OCI-LY1 (cell line): ENCODE results near the gene MRPL40.

ENCODE experiments used
- EZH2 ChIP-seq: fragments of 200-600 bp; sonication (generic), shearing (Covaris generic); IDR thresholded peaks from 2 replicates; pipeline ENCODE4 v1.8.0; 2017; ENCODE audit warnings: borderline replicate concordance, mixed run types, mild to moderate bottlenecking, antibody characterized with exemption, low read length, moderate library complexity, mixed read lengths
- TF ChIP-seq, protein P1 (sequence below): fragments of 200-600 bp; sonication (generic), shearing (Covaris generic); IDR thresholded peaks from 2 replicates; pipeline ENCODE4 v1.5.1; 2017; ENCODE audit warnings: mild to moderate bottlenecking, antibody characterized with exemption, low read length, moderate library complexity, mixed read lengths

DNA sequence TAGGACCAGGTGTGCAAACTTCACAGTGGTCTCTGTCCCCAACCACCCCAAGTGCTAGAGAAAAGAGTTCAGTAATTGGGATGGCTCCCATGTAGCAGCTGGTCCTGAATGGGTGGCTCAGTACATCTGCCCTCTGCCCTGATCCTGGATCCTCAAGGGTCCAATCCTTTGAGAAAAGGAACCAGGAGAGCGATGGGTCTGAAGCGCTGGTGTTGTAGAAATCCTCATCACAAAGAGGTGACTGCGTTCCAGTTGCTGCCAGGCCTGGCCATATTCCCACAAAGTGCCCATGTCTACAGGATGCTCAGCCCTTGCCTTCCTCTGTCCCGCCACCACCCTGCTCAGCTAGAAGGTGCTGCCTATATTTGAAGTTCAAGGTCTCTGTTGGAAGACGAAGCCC, 21.4 kb downstream of the MRPL40 start:
- TF ChIP-seq, protein P1, sequence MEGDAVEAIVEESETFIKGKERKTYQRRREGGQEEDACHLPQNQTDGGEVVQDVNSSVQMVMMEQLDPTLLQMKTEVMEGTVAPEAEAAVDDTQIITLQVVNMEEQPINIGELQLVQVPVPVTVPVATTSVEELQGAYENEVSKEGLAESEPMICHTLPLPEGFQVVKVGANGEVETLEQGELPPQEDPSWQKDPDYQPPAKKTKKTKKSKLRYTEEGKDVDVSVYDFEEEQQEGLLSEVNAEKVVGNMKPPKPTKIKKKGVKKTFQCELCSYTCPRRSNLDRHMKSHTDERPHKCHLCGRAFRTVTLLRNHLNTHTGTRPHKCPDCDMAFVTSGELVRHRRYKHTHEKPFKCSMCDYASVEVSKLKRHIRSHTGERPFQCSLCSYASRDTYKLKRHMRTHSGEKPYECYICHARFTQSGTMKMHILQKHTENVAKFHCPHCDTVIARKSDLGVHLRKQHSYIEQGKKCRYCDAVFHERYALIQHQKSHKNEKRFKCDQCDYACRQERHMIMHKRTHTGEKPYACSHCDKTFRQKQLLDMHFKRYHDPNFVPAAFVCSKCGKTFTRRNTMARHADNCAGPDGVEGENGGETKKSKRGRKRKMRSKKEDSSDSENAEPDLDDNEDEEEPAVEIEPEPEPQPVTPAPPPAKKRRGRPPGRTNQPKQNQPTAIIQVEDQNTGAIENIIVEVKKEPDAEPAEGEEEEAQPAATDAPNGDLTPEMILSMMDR, result no peak
- no peak for TF ChIP-seq EZH2
